ENCODE measurements around the gene ATP2B2.

ATP2B2 gene

DNA sequence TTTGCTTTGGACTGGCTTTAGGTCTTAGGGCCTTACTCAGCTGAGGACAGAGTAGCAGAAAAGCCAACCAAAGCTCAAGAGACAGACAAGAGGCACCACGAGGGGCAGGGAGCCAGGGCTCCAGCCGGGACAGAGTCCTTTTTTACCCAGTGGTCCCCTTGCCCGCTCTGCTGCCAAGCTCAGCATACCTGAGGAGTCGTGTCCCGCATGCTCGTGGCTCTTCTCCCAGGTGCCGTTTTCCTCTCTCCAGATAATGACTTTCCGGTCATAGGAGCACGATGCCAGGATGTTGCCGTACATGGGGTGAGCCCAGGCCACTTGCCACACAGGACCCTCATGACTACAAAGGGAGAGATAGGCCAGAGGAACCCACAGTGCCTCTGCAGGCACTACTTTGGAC is 193.0 kb downstream of the ATP2B2 start:
- H3K27ac ChIP-seq, result no peak overlapping the region

DNA sequence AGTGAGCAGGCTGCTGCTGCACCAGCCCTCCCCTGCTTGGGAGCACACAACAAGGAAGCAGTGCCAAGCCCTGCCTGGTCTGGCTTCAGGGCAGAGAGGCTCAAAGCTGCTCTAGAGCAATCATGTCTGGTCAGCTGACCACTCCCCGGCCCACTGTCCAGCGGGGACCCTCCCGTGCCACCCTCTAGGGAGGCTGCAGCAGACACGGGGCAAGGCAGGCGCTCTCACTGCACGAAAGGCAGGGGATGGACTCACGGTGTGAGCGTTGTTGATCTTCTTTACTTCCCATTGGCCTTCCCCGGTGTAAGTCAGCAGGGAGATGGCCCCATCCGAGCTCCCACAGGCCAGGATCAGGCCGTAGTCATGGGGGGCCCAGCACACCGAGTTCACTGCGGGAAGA is 193.7 kb downstream of the ATP2B2 start:
- TF ChIP-seq, protein P1, sequence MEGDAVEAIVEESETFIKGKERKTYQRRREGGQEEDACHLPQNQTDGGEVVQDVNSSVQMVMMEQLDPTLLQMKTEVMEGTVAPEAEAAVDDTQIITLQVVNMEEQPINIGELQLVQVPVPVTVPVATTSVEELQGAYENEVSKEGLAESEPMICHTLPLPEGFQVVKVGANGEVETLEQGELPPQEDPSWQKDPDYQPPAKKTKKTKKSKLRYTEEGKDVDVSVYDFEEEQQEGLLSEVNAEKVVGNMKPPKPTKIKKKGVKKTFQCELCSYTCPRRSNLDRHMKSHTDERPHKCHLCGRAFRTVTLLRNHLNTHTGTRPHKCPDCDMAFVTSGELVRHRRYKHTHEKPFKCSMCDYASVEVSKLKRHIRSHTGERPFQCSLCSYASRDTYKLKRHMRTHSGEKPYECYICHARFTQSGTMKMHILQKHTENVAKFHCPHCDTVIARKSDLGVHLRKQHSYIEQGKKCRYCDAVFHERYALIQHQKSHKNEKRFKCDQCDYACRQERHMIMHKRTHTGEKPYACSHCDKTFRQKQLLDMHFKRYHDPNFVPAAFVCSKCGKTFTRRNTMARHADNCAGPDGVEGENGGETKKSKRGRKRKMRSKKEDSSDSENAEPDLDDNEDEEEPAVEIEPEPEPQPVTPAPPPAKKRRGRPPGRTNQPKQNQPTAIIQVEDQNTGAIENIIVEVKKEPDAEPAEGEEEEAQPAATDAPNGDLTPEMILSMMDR (conservative IDR thresholded peaks at IDR 0.05), result no peak
- H3K27ac ChIP-seq, result no peak overlapping the region

More for the DNA sequence above, 193.0 kb downstream of the ATP2B2 start:
- TF ChIP-seq, protein P1 (conservative IDR thresholded peaks at IDR 0.05), result no peak

DNA sequence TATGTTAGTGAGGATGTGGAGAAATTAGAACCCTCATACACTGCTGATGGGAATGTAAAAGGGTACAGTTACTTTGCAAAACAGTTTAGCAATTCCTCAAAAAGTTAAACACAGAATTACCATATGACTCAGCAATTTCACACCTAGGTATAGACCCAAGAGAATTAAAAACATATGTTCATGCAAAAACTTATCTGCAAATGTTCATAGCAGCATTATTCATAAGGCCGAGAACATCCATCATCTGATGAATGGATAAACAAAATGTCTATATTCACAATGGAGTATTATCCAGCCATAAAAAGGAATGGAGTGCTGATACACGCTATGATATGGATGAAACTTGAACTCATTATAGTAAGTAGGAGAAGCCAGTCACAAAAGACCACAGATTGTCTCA is 194.8 kb downstream of the ATP2B2 start:
- H3K27ac ChIP-seq, result no peak overlapping the region
- TF ChIP-seq, protein P1 (conservative IDR thresholded peaks at IDR 0.05), result no peak

DNA sequence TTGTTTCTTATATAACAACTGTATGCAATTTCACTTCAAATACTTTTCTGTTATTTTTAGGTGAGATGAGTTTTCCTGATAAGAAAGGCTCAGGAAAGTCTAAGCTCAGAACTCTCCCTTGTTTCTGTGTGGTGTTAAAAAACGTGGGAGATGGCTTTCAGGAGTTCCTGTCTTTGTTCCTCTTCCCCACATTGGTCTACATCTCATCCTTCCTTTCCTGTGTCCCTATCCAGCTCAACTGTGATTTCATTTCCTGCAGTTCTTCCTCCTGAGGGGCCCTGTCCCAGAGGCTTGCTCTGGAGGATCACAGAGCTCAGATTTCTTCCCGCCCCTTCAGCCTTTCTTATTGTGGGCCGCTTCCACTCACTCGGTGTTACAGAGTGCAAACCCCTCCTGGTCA is 195.7 kb downstream of the ATP2B2 start:
- H3K27ac ChIP-seq, result no peak overlapping the region
- TF ChIP-seq, protein P1 (conservative IDR thresholded peaks at IDR 0.05), result no peak

DNA sequence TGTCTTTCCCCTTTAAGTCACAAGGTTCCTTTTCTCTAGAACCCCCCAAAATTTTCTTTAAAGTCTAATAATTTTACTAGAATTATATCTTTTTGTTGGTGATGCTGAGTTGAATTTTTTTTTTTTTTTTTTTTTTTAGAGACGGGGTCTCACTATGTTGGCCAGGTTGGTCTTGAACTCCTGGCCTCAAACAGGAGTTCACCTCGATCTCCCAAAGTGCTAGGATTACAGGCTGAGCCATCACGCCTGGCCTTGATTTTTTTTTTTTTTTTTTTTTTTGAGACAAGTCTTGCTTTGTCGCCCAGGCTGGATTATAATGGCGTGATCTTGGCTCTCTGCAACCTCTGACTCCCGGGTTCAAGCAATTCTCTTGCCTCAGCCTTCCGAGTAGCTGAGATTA is 196.7 kb downstream of the ATP2B2 start:
- H3K27ac ChIP-seq, result no peak overlapping the region
- TF ChIP-seq, protein P1 (conservative IDR thresholded peaks at IDR 0.05), result no peak

DNA sequence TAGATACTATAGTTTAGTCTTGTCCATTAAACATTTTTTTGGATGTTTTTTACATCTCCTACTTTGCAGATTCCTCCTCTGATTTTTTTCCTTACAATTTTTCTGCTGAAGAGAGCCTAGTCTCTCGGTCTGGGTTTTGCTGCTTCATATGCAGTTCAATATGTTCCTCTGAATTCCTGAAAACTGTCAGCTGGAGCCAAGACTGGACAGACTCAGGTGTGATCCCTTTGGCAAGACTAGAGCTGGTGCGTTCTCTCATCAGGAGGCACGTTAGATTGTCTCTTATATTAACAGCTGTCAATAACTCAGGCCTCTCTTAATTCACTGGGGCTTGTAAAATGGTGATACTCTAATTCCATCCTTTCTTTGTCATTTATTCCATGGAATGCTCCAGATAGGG is 199.2 kb downstream of the ATP2B2 start:
- no peak overlapping the region for H3K27ac ChIP-seq
- TF ChIP-seq, protein P1 (conservative IDR thresholded peaks at IDR 0.05), result no peak

DNA sequence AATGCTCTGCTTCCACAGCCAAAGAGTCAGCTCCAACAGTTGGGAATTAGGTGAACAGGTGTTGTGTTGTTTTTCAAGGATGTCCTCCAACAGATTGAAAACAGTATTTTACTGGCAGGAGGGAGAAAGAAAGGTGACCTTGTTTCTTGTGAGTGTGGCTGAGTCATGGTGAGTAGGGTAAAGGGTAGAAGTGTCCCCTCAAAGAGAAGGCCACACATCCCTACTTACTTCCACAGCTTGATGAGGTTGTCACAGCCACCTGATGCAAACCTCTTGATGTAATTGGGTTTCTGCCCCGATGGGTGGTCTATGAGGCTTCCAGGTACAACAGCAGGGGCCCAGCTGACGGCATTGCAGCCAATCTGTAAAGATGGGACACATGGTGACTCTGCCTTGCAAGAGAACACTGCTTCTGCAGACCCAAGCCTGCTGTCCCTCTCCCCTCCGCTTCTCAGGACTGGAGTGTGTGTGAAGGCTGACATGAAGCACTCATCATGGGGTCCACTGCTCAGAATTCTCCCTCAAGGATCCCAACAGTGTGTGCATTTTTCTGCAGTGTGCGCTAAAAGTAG is 200.0 kb downstream of the ATP2B2 start:
- no peak overlapping the region for H3K27ac ChIP-seq
- TF ChIP-seq, protein P1 (conservative IDR thresholded peaks at IDR 0.05), result no peak
